ENCODE results near the gene CREB5. TPM values are rescaled to one million over a fixed set of nuclear protein-coding genes. Genes with fewer than 3 reads are reported as not detected.

The CREB5 gene
- total and polyA plus RNA-seq, 2 of the 8 experiments (the other 6 are each of a cell fraction or from before 2014, with no cell fraction given): 2.4 to 2.7 TPM

DNA sequence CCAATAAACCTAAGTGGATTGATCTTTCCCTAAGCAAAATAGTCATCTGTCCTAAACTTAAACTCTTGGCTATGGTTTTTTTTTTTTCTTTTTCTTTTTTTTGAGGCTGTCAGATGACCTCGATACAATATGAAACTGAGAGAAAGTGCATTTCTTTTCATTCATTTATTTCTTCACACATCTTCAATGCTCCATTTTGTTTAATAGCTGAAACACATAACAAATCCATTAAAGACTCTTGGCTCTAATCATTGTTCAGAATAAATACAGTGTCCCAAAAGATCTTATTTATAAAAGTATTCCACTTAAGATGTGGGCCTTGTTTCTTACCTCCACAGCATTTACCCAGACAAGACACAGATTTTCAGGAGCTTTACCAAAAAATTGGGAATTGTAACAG, 350.3 kb downstream of the CREB5 start (continued):
- TF ChIP-seq CEBPB (IDR thresholded peaks at IDR 0.05; ENCODE audit: low read depth, low read length) (no peak), YY1 (IDR thresholded peaks at IDR 0.05; ENCODE audit: low read depth, low read length) (no peak), KDM5A (IDR thresholded peaks at IDR 0.05; ENCODE audit: low read length) (no peak), SRF (IDR thresholded peaks at IDR 0.05; ENCODE audit: low read depth, low read length) (no peak), SUZ12 (IDR thresholded peaks at IDR 0.05; ENCODE audit: low read length) (no peak), SAP30 (IDR thresholded peaks at IDR 0.05; ENCODE audit: insufficient read depth, insufficient replicate concordance, low read length) (no peak)
